ENCODE results near the gene ALB.
A peak's percentile ranks its signal among the peaks of the same experiment; 100 is the strongest.

Gene ALB

DNA sequence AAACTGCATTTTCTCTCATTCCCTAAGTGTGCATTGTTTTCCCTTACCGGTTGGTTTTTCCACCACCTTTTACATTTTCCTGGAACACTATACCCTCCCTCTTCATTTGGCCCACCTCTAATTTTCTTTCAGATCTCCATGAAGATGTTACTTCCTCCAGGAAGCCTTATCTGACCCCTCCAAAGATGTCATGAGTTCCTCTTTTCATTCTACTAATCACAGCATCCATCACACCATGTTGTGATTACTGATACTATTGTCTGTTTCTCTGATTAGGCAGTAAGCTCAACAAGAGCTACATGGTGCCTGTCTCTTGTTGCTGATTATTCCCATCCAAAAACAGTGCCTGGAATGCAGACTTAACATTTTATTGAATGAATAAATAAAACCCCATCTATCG is 29.1 kb downstream of the ALB start:
- H3K27me3 ChIP-seq (replicated peaks) = no peaks in the 10 kb centered on the region
- no peak for DNase-seq
- no peak overlapping the region for H3K4me3 ChIP-seq (ENCODE audit: low read depth, low read length)
- H3K36me3 ChIP-seq (replicated peaks) = no peaks in the 10 kb centered on the region
- in situ Hi-C loops (cut with HindIII; ENCODE audit: low pct_ligation_motif_present, low sequenced_read_pairs) = no loop called here
- TF ChIP-seq, protein P1, sequence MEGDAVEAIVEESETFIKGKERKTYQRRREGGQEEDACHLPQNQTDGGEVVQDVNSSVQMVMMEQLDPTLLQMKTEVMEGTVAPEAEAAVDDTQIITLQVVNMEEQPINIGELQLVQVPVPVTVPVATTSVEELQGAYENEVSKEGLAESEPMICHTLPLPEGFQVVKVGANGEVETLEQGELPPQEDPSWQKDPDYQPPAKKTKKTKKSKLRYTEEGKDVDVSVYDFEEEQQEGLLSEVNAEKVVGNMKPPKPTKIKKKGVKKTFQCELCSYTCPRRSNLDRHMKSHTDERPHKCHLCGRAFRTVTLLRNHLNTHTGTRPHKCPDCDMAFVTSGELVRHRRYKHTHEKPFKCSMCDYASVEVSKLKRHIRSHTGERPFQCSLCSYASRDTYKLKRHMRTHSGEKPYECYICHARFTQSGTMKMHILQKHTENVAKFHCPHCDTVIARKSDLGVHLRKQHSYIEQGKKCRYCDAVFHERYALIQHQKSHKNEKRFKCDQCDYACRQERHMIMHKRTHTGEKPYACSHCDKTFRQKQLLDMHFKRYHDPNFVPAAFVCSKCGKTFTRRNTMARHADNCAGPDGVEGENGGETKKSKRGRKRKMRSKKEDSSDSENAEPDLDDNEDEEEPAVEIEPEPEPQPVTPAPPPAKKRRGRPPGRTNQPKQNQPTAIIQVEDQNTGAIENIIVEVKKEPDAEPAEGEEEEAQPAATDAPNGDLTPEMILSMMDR (IDR thresholded peaks at IDR 0.05; ENCODE audit: low read depth, low read length, missing control alignments) = no peak
- no peak overlapping the region for H3K27ac ChIP-seq

DNA sequence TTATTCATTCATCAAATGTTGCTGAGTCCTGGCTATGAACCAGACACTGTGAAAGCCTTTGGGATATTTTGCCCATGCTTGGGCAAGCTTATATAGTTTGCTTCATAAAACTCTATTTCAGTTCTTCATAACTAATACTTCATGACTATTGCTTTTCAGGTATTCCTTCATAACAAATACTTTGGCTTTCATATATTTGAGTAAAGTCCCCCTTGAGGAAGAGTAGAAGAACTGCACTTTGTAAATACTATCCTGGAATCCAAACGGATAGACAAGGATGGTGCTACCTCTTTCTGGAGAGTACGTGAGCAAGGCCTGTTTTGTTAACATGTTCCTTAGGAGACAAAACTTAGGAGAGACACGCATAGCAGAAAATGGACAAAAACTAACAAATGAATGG is 30.2 kb downstream of the ALB start:
- Histone ChIP-seq H3K36me3 (replicated peaks) (no peaks in the 10 kb centered on the region), H3K27ac (no peak overlapping the region), H3K4me3 (ENCODE audit: low read depth, low read length) (no peak overlapping the region), H3K27me3 (replicated peaks) (no peaks in the 10 kb centered on the region)
- in situ Hi-C loops (cut with HindIII; ENCODE audit: low pct_ligation_motif_present, low sequenced_read_pairs) = no loop called here
- TF ChIP-seq, protein P1 (IDR thresholded peaks at IDR 0.05; ENCODE audit: low read depth, low read length, missing control alignments) = peak; percentile 53
- DNase-seq = no peak

DNA sequence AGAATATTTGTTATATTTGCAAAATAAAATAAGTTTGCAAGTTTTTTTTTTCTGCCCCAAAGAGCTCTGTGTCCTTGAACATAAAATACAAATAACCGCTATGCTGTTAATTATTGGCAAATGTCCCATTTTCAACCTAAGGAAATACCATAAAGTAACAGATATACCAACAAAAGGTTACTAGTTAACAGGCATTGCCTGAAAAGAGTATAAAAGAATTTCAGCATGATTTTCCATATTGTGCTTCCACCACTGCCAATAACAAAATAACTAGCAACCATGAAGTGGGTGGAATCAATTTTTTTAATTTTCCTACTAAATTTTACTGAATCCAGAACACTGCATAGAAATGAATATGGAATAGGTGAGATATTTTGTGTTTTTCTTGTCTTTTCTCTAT is 31.9 kb downstream of the ALB start, which contains the start of gene AFP:
Gene AFP, plus strand, starts transcription at position 238 of the 400 bp plus-strand sequence. Its CDS starts 42 bp downstream, at position 280.
- no peaks in the 10 kb centered on the region for H3K36me3 ChIP-seq (replicated peaks)
- no peak for DNase-seq
- H3K27ac ChIP-seq = no peak within 1 kb of the TSS
- TF ChIP-seq, protein P1 (IDR thresholded peaks at IDR 0.05; ENCODE audit: low read depth, low read length, missing control alignments) = no peak
- H3K27me3 ChIP-seq (replicated peaks) = no peaks in the 10 kb centered on the region
- in situ Hi-C loops (cut with HindIII; ENCODE audit: low pct_ligation_motif_present, low sequenced_read_pairs) = no loop called here
- H3K4me3 ChIP-seq (ENCODE audit: low read depth, low read length) = no peak within 1 kb of the TSS

DNA sequence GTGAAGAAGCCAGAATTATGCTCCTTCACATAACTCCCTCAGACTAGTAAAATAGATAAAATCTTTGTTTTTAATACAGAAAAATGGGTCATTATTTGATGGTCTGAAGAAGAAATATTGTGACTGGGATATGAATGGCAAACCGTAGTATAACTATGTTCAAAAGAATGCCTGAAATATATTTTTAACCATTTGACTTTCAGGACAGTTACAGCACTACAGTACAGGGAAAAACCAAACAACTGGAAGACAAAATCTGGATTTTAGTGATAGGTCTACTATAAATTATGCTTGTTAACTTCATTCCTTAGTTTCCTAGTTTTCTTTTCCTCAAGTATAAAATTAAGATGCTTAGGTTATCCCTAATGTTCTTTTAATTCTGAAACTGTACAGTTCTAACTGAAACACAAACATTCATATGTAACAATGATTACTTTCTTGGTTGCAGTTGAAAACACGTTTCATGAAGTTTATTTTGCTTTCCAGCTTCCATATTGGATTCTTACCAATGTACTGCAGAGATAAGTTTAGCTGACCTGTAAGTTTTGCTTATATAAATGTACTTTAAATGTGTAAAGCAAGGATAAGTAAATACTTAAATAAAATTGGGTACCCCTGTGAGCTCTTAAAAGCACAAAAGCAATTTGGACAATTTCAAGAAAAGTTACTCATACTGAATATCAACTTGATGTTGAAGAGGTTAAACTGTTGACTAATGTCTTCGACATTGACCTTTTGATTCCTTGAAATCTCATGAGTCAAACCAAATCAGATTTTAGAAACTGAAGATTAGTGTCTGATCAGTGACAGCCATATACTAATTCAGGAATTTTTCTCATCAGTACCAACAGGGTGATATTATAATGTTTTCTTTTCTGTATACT is 32.8 kb downstream of the ALB start:
- no peak overlapping the region for H3K4me3 ChIP-seq (ENCODE audit: low read depth, low read length)
- no peak overlapping the region for H3K27ac ChIP-seq
- H3K27me3 ChIP-seq (replicated peaks) = no peaks in the 10 kb centered on the region
- no peak for DNase-seq
- in situ Hi-C loops (cut with HindIII; ENCODE audit: low pct_ligation_motif_present, low sequenced_read_pairs) = no loop called here
- TF ChIP-seq, protein P1 (IDR thresholded peaks at IDR 0.05; ENCODE audit: low read depth, low read length, missing control alignments) = no peak
- no peaks in the 10 kb centered on the region for H3K36me3 ChIP-seq (replicated peaks)

DNA sequence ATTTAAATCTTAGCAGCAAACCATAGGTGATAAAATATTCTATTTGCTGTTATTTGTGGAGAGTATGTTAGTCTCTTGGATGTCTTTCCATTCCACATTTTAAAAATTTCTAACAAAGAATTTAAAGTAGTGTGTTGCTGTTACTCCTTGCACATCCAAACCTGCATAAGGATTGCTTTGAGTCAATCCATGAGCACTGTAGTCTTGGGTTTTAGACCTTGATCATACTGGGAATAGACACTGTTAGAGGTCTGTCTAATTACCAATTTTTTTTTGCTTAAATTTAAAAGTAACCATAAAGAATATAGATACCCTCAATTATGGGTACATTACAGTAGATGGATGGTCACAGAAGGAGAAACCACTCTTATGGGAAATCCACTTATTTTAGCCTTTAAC is 33.5 kb downstream of the ALB start:
- no peaks in the 10 kb centered on the region for H3K36me3 ChIP-seq (replicated peaks)
- DNase-seq = no peak
- in situ Hi-C loops (cut with HindIII; ENCODE audit: low pct_ligation_motif_present, low sequenced_read_pairs) = no loop called here
- H3K27me3 ChIP-seq (replicated peaks) = no peaks in the 10 kb centered on the region
- H3K4me3 ChIP-seq (ENCODE audit: low read depth, low read length) = no peak overlapping the region
- TF ChIP-seq, protein P1 (IDR thresholded peaks at IDR 0.05; ENCODE audit: low read depth, low read length, missing control alignments) = no peak
- H3K27ac ChIP-seq = no peak overlapping the region
